Stimulated activated memory B cell treated with anti-CD40 and anti-IgM and Interleukin-4, amounts not matched to agents 10 μg/mL and 1 μg/mL and 100 μg/mL, for 72 hours (primary cell): ENCODE data around the gene ABCG2.
"Not testable (repeated sequence)": the region's sequence is repeated elsewhere in the genome, so short reads cannot be mapped to it uniquely, and the experiment has no call there.

Source experiments
- ATAC-seq: fragments of 150-1000 bp; cut with Tn5 transposase; 2 replicates; pipeline ENCODE4 v1.10.0; 2021
- H3K27ac Mint-ChIP-seq: one replicate; pipeline ENCODE4 v1.8.0; 2022; ENCODE audit warnings: mild to moderate bottlenecking, mixed read lengths
- H3K27me3 Mint-ChIP-seq: one replicate; pipeline ENCODE4 v1.8.0; 2022; ENCODE audit warnings: mixed read lengths
- H3K36me3 Mint-ChIP-seq: one replicate; pipeline ENCODE4 v1.8.0; 2022; ENCODE audit warnings: mixed read lengths
- H3K4me1 Mint-ChIP-seq: one replicate; pipeline ENCODE4 v1.8.0; 2022; ENCODE audit warnings: mixed read lengths
- H3K4me3 Mint-ChIP-seq: one replicate; pipeline ENCODE4 v1.8.0; 2022; ENCODE audit warnings: mild to moderate bottlenecking, moderate library complexity, mixed read lengths
- H3K9me3 Mint-ChIP-seq: one replicate; pipeline ENCODE4 v1.8.0; 2022; ENCODE audit warnings: mixed read lengths

The ABCG2 gene

DNA sequence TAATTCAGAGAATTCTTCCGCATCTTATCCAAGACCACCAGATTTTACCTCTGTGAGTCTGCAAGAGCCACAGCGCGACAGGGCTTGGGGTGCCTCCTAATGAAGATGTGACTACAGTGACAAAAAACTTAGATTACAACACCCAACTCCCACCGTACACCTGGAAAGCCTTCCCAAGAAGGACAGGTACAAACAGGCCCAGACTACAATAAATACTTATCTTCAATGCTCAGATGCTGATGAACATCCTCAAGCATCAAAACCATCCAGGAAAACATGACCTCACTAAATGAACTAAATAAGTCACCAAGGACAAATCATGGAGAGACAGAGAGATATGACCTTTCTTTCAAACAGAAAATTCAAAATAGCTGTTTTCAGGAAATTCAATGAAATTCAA is 20.8 kb upstream of the ABCG2 start:
- Mint-ChIP-seq H3K27ac (no peak overlapping the region), H3K27me3 (peaks cover 65% of the 10 kb centered on the region), H3K4me3 (no peak overlapping the region), H3K9me3 (peaks cover 6% of the 10 kb centered on the region), H3K4me1 (peaks cover 13% of the 10 kb centered on the region), H3K36me3 (peaks cover 9% of the 10 kb centered on the region)
- no peak for ATAC-seq

GRCh38 chr4:88178626-88179231 is 20.3 kb upstream of the ABCG2 start:
- H3K36me3 Mint-ChIP-seq: peaks cover 9% of the 10 kb centered on the region
- H3K27ac Mint-ChIP-seq: no peak overlapping the region
- no peak overlapping the region for H3K4me3 Mint-ChIP-seq
- H3K27me3 Mint-ChIP-seq: peaks cover 60% of the 10 kb centered on the region
- no peak for ATAC-seq
- H3K4me1 Mint-ChIP-seq: peaks cover 13% of the 10 kb centered on the region
- H3K9me3 Mint-ChIP-seq: peaks cover 6% of the 10 kb centered on the region

DNA sequence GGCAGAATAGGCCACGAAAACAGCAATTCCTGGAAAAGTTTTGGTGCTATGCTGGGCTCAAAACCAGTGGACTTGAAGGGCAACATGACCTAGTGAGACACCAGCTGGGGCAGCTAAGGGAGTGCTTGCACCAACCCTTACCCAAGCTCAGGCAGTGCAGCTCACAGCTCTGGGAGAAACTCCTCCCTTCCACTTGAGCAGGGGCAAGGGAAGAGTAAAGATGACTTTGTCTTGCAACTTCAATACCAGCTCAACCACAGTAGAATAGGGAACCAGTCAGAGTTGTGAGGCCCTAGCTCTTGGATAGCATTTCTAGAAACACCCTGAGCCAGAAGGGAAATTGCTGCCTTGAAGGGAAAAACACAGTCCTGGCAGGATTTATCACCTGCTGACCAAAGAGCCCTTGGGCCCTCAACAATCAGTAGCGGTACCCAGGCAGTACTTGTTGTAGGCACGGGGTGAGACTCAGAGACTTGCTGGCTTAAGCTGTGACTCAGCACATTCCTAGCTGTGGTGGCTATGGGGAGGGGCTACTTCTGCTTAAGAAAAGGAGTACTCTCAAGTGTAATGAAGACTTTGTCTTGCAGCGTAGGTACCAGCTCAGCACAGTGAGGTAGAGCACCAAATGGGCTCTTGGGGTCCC is 19.7 kb upstream of the ABCG2 start:
- Mint-ChIP-seq H3K36me3 (peaks cover 9% of the 10 kb centered on the region), H3K27me3 (peaks cover 54% of the 10 kb centered on the region), H3K4me1 (peaks cover 10% of the 10 kb centered on the region), H3K9me3 (peaks cover 6% of the 10 kb centered on the region), H3K27ac (no peak overlapping the region), H3K4me3 (no peak overlapping the region)
- ATAC-seq: no peak

- ATAC-seq: no peak
- H3K36me3 Mint-ChIP-seq: no peaks in the 10 kb centered on the region
These were observed 14.5 kb upstream of the ABCG2 start for GRCh38 chr4:88172987-88173386.

DNA sequence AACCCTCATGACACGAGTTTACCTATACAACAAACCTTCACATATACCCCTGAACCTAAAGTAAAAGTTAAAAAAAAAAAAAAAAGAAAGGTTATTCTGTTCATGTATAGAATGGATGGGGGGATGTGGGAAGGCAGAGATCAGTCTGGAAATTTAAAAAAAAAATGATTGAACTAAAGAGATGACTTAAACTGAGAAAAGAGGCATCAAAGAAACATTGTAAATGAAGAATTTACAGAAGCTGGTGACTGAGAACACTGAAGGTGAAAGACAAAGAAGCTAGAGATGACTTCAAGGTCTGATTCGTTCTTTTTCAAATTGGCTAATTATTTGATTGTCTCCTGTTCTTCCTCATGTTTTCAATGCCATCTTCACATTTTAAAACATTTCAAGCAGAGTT is 12.8 kb upstream of the ABCG2 start:
- no peak for ATAC-seq

More at GRCh38 chr4:88172987-88173386, 14.5 kb upstream of the ABCG2 start:
- H3K4me3 Mint-ChIP-seq: no peak overlapping the region
- H3K27me3 Mint-ChIP-seq: peaks cover 5% of the 10 kb centered on the region
- no peaks in the 10 kb centered on the region for H3K9me3 Mint-ChIP-seq
- no peaks in the 10 kb centered on the region for H3K4me1 Mint-ChIP-seq
- no peak overlapping the region for H3K27ac Mint-ChIP-seq

DNA sequence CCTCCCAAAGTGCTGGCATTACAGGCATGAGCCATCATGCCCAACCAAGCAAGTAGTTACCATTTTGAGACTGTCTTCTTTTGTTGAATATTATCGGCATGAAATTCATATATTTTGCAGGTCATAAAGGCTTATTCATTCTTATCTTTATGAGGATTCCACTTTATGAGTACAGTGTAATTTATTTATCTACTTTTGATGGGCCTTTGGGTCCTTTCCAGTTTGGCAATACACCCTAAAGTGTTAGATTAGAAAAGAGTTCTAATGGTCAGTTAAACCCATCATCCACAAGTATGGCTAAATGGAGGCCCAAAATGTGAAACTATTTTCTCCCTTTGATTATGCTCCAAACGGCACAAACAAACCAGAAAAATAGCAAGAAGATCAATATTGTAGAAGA is 10.9 kb upstream of the ABCG2 start:
- ATAC-seq: no peak
- Mint-ChIP-seq H3K36me3 (no peaks in the 10 kb centered on the region), H3K9me3 (peaks cover 2% of the 10 kb centered on the region), H3K27ac (no peak overlapping the region), H3K27me3 (peaks cover 19% of the 10 kb centered on the region), H3K4me1 (no peaks in the 10 kb centered on the region), H3K4me3 (no peak overlapping the region)

More for the DNA sequence above, 12.8 kb upstream of the ABCG2 start:
- Mint-ChIP-seq H3K4me1 (no peaks in the 10 kb centered on the region), H3K27me3 (peaks cover 8% of the 10 kb centered on the region), H3K4me3 (no peak overlapping the region), H3K36me3 (no peaks in the 10 kb centered on the region), H3K27ac (no peak overlapping the region), H3K9me3 (no peaks in the 10 kb centered on the region)

DNA sequence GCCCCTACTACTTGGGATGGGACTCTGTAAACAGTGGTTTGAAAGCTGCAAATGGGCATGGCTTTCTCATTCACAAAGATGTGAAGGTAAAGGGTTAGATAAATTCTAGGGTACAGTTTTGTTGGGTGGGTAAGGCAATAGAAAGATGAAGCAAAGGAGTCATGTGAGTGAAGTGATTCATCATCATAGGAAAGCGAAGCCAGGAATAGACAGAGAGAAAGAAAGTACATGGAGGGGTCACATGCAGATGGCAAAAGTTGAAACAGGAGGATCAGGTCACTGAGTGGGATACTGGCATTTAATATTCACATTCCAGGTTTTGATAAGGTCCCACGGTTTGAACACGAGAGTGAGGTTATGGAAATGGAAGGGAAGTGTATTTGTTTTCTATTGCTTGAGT is 8.2 kb upstream of the ABCG2 start:
- H3K27me3 Mint-ChIP-seq: peaks cover 19% of the 10 kb centered on the region
- peaks cover 2% of the 10 kb centered on the region for H3K9me3 Mint-ChIP-seq
- no peaks in the 10 kb centered on the region for H3K36me3 Mint-ChIP-seq
- no peak overlapping the region for H3K4me3 Mint-ChIP-seq
- no peaks in the 10 kb centered on the region for H3K4me1 Mint-ChIP-seq
- no peak for ATAC-seq
- H3K27ac Mint-ChIP-seq: no peak overlapping the region

DNA sequence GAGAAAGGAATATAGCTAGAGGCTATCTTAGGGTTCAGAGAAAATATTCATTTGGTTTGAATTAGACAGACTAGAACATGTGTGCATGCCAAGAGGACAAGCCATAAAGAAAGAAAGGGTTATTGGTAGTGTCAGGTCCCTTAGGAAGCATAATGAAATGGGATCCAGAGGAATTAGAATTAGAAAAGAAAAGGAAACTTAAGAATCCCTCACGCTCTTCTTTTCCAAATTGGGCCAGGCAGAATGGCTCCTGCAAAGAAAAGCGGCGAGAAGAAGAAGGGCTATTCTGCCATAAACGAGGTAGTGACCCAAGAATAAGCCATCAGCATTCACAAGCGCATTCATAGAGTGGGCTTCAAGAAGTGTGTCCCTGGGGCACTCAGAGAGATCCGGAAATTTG is 4.9 kb upstream of the ABCG2 start:
- no peaks in the 10 kb centered on the region for H3K36me3 Mint-ChIP-seq
- peaks cover 2% of the 10 kb centered on the region for H3K9me3 Mint-ChIP-seq
- no peak overlapping the region for H3K27ac Mint-ChIP-seq
- peaks cover 19% of the 10 kb centered on the region for H3K27me3 Mint-ChIP-seq
- no peak overlapping the region for H3K4me3 Mint-ChIP-seq
- no peak for ATAC-seq
- peaks cover 2% of the 10 kb centered on the region for H3K4me1 Mint-ChIP-seq

DNA sequence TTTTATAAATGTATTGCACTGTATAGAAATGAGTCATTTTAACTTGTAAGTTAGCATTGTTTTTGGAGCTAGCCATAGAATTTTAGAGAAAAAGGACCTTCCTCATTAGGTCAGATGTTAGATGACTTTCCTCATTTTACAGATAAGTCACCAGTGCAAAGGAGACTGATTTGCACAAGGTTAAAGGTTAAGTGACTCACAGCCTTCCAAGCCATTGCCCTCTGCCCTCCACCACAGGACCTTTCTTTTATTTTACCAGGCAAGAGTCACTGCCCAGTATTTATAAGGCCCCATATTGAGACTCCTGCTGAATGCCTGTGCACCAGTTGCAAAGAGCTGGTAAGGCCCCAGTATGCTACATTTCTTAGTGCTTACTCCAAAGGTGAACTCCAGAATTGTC is 4.2 kb upstream of the ABCG2 start:
- Mint-ChIP-seq H3K27me3 (peaks cover 15% of the 10 kb centered on the region), H3K9me3 (peaks cover 2% of the 10 kb centered on the region), H3K4me1 (peaks cover 9% of the 10 kb centered on the region), H3K27ac (no peak overlapping the region), H3K4me3 (no peak overlapping the region), H3K36me3 (no peaks in the 10 kb centered on the region)
- no peak for ATAC-seq

DNA sequence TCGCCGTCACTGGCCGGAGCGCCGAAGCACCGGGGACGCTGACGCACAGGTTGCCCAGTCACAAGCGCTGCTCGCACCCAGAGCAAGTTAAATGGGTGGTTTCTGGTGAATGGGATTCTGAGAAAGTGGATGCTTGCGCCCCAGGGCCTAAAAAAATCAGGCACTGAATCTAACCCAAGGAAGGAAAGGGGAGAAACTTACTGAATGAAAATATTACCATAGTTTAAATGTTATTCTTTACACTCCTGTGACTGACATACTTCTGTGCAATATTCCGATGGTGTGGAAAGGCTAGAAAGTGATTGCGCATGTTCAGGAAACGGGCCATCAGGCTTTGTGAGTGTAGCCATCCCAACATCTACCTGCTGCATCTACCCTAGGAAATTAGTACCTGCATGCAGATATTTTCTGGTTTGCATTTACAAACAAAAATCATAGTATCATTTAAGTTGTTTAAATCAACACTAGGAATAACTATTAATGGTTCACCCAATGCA is 838 bp upstream of the ABCG2 start:
- no peak overlapping the region for H3K27ac Mint-ChIP-seq
- H3K27me3 Mint-ChIP-seq: peaks cover 11% of the 10 kb centered on the region
- peak overlapping the region; percentile 59 for H3K4me3 Mint-ChIP-seq
- peak; percentile 52 for ATAC-seq
- H3K9me3 Mint-ChIP-seq: peaks cover under 1% of the 10 kb centered on the region
- no peaks in the 10 kb centered on the region for H3K36me3 Mint-ChIP-seq
- peaks cover 10% of the 10 kb centered on the region for H3K4me1 Mint-ChIP-seq

- Mint-ChIP-seq H3K36me3 (no peaks in the 10 kb centered on the region), H3K27me3 (peaks cover 11% of the 10 kb centered on the region), H3K27ac (no peak overlapping the region), H3K4me1 (peaks cover 10% of the 10 kb centered on the region), H3K4me3 (peak overlapping the region; percentile 60), H3K9me3 (no peaks in the 10 kb centered on the region)
- ATAC-seq: peak; percentile 57
These were observed 376 bp downstream of the ABCG2 start for GRCh38 chr4:88158038-88158488.

DNA sequence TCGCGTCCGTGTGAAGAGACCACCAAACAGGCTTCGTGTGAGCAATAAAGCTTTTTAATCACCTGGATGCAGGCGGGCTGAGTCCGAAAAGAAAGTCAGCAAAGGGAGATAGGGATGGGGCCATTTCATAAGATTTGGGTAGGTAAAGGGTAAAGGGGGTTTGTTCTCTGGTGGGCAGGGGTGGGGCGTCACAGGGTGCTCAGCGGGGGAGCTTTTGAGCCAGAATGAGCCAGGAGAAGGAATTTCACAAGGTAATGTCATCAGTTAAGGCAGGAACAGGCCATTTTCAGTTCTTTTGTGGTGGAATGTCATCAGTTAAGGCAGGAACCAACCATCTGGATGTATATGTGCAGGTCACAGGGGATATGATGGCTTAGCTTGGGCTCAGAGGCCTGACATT is 6.1 kb downstream of the ABCG2 start:
- not testable (repeated sequence) for H3K4me1 Mint-ChIP-seq, H3K4me3 Mint-ChIP-seq, H3K36me3 Mint-ChIP-seq, H3K9me3 Mint-ChIP-seq, ATAC-seq, H3K27ac Mint-ChIP-seq
- peaks cover 26% of the 10 kb centered on the region for H3K27me3 Mint-ChIP-seq

DNA sequence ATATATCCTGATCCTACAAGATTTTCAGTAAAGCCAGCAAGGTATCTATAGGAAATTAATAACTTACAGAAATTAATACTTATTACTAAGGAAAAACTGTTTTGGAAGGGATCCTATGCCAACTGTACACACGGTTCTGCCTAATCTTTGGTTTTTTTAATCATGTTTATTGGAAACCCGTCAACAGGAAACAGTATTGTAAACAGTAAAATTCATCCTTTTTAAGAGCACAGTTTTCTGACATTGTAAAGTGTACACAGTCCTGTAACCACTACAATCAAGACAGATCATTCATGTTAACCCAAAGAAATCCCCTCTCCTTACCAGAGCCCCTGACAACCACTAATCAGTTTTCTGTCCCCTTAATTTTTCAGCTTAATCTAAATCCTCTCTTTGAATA is 9.9 kb downstream of the ABCG2 start:
- no peaks in the 10 kb centered on the region for H3K36me3 Mint-ChIP-seq
- H3K4me1 Mint-ChIP-seq: no peaks in the 10 kb centered on the region
- H3K27me3 Mint-ChIP-seq: peaks cover 31% of the 10 kb centered on the region
- no peak for ATAC-seq
- no peak overlapping the region for H3K4me3 Mint-ChIP-seq
- no peaks in the 10 kb centered on the region for H3K9me3 Mint-ChIP-seq
- H3K27ac Mint-ChIP-seq: no peak overlapping the region

GRCh38 chr4:88147799-88148217 is 10.6 kb downstream of the ABCG2 start:
- Mint-ChIP-seq H3K9me3 (no peaks in the 10 kb centered on the region), H3K4me1 (no peaks in the 10 kb centered on the region), H3K27me3 (peaks cover 31% of the 10 kb centered on the region), H3K36me3 (no peaks in the 10 kb centered on the region), H3K27ac (no peak overlapping the region), H3K4me3 (no peak overlapping the region)
- no peak for ATAC-seq

GRCh38 chr4:88146891-88147290 is 11.5 kb downstream of the ABCG2 start:
- Mint-ChIP-seq H3K4me1 (no peaks in the 10 kb centered on the region), H3K4me3 (no peak overlapping the region), H3K27ac (no peak overlapping the region), H3K9me3 (no peaks in the 10 kb centered on the region), H3K36me3 (no peaks in the 10 kb centered on the region), H3K27me3 (peaks cover 25% of the 10 kb centered on the region)
- ATAC-seq: no peak

GRCh38 chr4:88144866-88145300 is 13.6 kb downstream of the ABCG2 start:
- no peak overlapping the region for H3K4me3 Mint-ChIP-seq
- no peaks in the 10 kb centered on the region for H3K36me3 Mint-ChIP-seq
- ATAC-seq: no peak
- no peaks in the 10 kb centered on the region for H3K4me1 Mint-ChIP-seq
- H3K9me3 Mint-ChIP-seq: no peaks in the 10 kb centered on the region
- peaks cover 18% of the 10 kb centered on the region for H3K27me3 Mint-ChIP-seq
- no peak overlapping the region for H3K27ac Mint-ChIP-seq
